Measurements from ENCODE around the gene UBALD2. TPM values are rescaled to one million over a fixed set of nuclear protein-coding genes. Genes with fewer than 3 reads are reported as not detected.
"Not testable (repeated sequence)": the region's sequence is repeated elsewhere in the genome, so short reads cannot be mapped to it uniquely, and the experiment has no call there.

The UBALD2 gene
- total and polyA plus RNA-seq, 5 experiments from 2014 or later = 6.6 to 122 (median 9.7) TPM

DNA sequence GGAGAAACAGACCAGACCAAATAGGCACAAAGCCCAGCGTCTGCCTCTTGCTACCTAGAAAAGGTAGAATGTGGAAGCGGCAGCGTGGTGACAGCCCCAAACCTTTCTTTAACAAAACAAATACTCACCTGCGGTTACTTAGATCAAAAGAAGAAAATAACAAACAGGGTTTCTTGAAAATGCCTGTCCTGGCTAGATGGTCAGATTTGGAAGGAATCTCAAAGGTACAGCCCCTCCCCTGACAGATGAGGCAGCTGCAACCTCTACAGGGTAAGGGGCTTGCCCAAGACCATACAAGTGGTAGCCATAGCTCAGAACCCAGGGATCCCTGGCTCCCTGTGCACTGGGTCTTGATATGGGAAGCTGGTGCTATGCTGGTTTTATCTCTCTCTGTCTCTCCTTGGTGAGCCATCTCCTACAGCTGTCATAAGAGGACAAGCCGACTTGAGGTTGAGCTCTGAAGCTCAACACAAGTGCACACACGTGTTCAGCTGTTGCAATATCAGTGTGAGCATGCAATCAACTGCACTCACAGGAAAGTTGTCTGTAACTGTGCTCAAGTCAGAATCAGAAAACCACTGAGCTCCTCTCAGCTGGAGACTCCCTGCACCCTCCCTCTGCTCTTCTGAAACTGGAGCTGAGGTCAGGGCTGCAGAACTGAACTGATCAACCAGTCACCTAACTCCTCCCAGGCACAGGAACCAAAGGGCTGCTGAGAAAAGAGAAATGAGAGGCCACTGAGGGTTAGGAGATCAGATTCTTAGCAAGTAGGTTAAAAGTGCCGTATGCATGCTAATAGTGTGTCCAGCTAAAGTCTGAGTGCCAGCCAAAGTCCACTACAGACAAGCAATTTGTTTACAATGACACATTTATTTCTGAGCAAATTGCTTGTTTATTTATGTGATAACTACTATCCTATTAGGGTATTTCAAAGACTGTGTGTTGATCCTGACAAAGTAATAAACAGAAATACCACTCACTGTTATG, 18.8 kb upstream of the UBALD2 start:
- H3K27me3 Mint-ChIP-seq = peaks cover 0 to 1% (median 0%) of the 10 kb centered on the region in 5 donors
- peak overlapping the region; percentile 42 to 84 (median 70) for H3K4me3 Mint-ChIP-seq
- no peaks in the 10 kb centered on the region for H3K36me3 Mint-ChIP-seq
- ATAC-seq (peak; percentile 83 to 91), DNase-seq (peak in 5 of 10 donors; percentile 24 to 69 (median 31))
- POLR2A ChIA-PET = interaction anchor here (1.0 to 31.3 kb wide), 13 partner anchors 8 to 111 kb away, joined by 3 to 923 read pairs (median 6); partner anchors contain the start of gene UBALD2
- H3K27ac Mint-ChIP-seq = peak overlapping the region; percentile 70 to 96 (median 91)
- no peaks in the 10 kb centered on the region for H3K9me3 Mint-ChIP-seq
- peaks cover 31 to 76% (median 66%) of the 10 kb centered on the region in 4 donors for H3K4me1 Mint-ChIP-seq

DNA sequence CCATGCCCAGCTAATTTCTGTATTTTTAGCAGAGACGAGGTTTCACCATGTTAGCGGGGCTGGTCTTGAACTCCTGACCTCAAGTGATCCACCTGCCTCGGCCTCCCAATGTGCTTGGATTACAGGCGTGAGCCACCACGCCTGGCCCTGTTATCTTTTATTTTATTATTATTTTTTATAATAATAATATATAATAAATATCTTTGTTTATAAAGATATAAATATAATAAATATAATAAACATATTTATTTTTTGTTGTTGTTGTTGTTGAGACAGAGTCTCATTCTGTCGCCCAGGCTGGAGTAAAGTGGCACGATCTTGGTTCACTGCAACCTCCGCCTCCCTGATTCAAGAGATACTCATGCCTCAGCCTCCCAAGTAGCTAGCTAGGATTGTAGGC, 17.8 kb upstream of the UBALD2 start:
- ATAC-seq (no peak), DNase-seq (no peak)
- peak overlapping the region in 1 of 10 donors; percentile 56 for H3K4me3 Mint-ChIP-seq
- no peaks in the 10 kb centered on the region for H3K27me3 Mint-ChIP-seq
- H3K4me1 Mint-ChIP-seq = peaks cover 40 to 77% (median 69%) of the 10 kb centered on the region in 4 donors
- no peaks in the 10 kb centered on the region for H3K9me3 Mint-ChIP-seq
- POLR2A ChIA-PET = interaction anchor here (1.2 to 31.3 kb wide), 7 partner anchors 9 to 66 kb away, joined by 3 to 923 read pairs (median 8); partner anchors contain the start of gene UBALD2
- H3K27ac Mint-ChIP-seq = peak overlapping the region in 6 of 10 donors; percentile 7 to 96 (median 64)
- H3K36me3 Mint-ChIP-seq = no peaks in the 10 kb centered on the region

DNA sequence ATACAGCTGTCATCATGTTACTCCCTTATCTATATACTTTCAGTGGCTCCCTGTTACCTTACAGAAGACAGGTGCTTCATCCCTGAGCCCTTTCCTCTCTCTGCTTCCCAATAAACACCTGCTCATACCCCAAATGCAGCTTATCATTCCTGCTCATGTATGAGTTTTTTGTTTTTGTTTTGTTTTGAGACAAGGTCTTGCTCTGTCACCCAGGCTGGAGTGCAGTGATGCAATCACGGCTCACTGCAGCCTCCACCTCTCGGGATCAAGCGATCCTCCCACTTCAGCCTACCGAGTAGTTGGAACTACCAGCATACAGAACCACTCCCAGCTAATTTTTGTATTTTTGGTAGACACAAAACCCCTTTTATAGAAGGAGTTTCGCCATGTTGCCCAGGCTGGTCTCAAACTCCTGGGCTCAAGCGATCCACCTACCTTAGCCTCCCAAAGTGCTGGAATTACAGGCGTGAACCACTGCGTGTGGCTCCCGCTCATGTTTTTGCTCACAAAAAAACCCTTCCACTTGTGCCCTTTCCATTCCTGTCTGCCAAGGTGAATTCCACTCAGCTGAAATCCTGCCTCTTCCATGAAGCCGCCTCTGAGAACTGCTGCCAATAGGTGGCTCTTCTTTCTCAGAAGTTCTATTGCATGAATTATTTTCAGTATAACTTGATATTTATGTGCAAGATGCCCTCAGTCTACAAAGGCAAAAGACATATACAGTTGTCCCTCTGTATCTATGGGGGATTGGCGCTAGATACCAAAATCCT, 16.9 kb upstream of the UBALD2 start:
- H3K4me3 Mint-ChIP-seq = peak overlapping the region in 4 of 10 donors; percentile 13 to 56 (median 18)
- H3K27me3 Mint-ChIP-seq = no peaks in the 10 kb centered on the region
- H3K36me3 Mint-ChIP-seq = no peaks in the 10 kb centered on the region

DNA sequence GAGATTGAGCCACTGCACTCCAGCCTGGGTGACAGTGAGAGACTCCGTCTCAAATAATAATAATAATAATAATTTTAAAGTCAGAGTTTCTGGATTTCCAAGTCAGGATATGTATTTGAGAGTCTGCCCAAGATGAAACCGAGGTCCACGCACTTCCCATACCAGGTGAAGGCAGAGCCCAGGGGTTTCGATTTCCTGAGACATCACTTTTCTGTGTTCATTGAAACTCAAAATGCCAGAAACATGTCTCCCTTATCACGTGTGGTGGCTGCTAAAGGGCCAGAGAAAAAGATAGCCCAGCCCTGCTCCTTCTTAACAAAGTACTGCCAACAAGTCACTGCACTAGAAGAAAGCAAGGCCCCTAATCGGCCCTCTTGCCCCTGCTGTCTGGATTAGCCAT, 15.0 kb upstream of the UBALD2 start:
- peak overlapping the region in 2 of 10 donors; percentile 25 to 90 for H3K27ac Mint-ChIP-seq
- H3K4me3 Mint-ChIP-seq = no peak overlapping the region
- no peaks in the 10 kb centered on the region for H3K9me3 Mint-ChIP-seq
- DNase-seq = no peak
- no peaks in the 10 kb centered on the region for H3K27me3 Mint-ChIP-seq
- H3K4me1 Mint-ChIP-seq = peaks cover 35 to 70% (median 62%) of the 10 kb centered on the region in 4 donors
- H3K36me3 Mint-ChIP-seq = no peaks in the 10 kb centered on the region
- POLR2A ChIA-PET = interaction anchor here (27.3 to 31.3 kb wide), 2 partner anchors 0 to 14 kb away, joined by 923 read pairs; partner anchors contain the start of genes RNF157 and UBALD2
- ATAC-seq = no peak

More for the DNA sequence above, 16.9 kb upstream of the UBALD2 start:
- Mint-ChIP-seq H3K9me3 (no peaks in the 10 kb centered on the region), H3K4me1 (peaks cover 38 to 78% (median 69%) of the 10 kb centered on the region in 4 donors), H3K27ac (peak overlapping the region; percentile 7 to 84 (median 66))
- POLR2A ChIA-PET = interaction anchor here (2.6 to 31.3 kb wide), 3 partner anchors 10 to 55 kb away, joined by 6 to 923 read pairs (median 11); partner anchors contain the start of gene UBALD2
- DNase-seq (no peak), ATAC-seq (no peak)

DNA sequence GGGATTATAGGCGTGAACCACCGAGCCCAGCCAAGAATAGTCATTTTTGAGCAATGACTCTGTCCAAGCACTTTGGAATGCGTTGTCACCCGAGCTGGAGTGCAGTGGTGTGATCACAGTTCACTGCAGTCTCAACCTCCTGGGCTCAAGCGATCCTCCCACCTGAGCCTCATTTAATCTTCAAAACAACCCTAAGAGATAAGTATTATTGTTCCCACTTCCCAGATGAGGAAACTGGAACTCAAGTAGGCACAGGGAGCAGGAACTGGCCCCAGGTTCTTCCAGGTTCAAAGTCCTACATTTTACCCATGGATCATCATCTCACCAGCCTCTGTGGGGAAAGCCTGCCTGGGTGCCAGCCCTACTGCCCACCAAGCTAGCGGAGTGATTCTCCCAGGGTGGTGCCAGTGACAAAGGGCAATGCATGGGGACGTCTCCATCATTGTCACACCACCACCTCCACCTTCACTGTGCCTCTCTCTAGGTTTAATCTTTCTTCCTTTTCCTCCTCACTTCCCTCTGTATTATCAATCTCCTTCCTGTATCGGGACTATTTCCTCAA, 13.6 kb upstream of the UBALD2 start:
- DNase-seq = no peak
- no peaks in the 10 kb centered on the region for H3K36me3 Mint-ChIP-seq
- no peaks in the 10 kb centered on the region for H3K27me3 Mint-ChIP-seq
- POLR2A ChIA-PET = interaction anchor here (0.6 to 31.3 kb wide), 10 partner anchors 1 to 74 kb away, joined by 3 to 923 read pairs (median 4); partner anchors contain the start of genes RNF157 and UBALD2
- H3K27ac Mint-ChIP-seq = peak overlapping the region; percentile 90 to 98 (median 92)
- H3K4me3 Mint-ChIP-seq = peak overlapping the region; percentile 63 to 86 (median 77)
- ATAC-seq = no peak
- H3K9me3 Mint-ChIP-seq = peaks cover 0 to under 1% (median 0%) of the 10 kb centered on the region in 9 donors
- H3K4me1 Mint-ChIP-seq = peaks cover 31 to 71% (median 66%) of the 10 kb centered on the region in 4 donors

DNA sequence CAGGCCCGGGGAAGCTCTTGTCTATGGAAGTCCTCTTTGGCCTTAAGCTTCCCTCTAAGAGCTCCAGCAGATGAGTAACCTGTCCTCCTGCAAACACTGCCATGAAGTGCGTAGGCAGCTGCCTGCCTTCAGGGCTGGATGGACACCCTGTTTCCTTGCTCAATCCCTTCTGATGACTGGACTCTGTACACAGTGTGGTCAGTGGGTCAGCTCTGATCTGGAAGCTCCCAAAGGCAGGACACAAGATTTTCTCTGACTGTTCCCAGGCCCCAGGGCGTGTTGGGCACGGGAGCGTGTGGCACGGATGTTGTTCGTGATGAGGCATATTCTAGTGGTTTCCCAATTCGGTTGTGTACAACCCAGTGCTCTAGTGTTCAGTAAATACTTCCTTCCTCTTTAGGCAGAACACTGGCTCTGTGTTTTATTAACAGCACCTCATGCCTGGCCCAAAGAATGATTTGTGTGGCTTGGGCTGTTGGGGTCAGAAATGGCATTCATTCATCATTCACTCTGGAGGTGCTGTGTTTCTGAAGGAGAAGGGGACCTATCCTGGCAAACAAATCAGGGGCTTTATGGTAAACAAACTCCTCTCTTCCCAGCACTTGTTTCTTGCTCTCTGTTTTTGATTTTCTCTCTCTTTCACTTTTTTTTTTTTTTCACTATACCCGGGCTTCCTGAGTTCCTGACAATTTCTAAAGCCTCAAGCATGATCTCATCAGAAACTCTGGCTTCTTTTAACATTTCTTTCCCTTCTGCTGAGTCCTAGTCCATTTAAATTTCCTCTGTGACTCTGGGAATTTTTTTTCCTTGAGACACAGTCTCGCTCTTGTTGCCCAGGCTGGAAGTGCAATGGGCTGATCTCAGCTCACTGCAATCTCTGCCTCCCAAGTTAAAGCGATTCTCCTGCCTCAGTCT, 12.9 kb upstream of the UBALD2 start:
- POLR2A ChIA-PET = interaction anchor here (0.8 to 31.3 kb wide), 9 partner anchors 2 to 75 kb away, joined by 3 to 923 read pairs (median 5); partner anchors contain the start of genes RNF157 and UBALD2
- Mint-ChIP-seq H3K27ac (peak overlapping the region; percentile 90 to 98 (median 92)), H3K27me3 (no peaks in the 10 kb centered on the region), H3K9me3 (peaks cover 0 to 5% (median 2%) of the 10 kb centered on the region in 9 donors), H3K36me3 (peaks cover 0 to 4% (median 0%) of the 10 kb centered on the region in 3 donors), H3K4me1 (peaks cover 33 to 69% (median 66%) of the 10 kb centered on the region in 4 donors), H3K4me3 (peak overlapping the region; percentile 63 to 86 (median 77))
- DNase-seq (peak in 4 of 10 donors; percentile 26 to 56 (median 48)), ATAC-seq (peak; percentile 48 to 71)

DNA sequence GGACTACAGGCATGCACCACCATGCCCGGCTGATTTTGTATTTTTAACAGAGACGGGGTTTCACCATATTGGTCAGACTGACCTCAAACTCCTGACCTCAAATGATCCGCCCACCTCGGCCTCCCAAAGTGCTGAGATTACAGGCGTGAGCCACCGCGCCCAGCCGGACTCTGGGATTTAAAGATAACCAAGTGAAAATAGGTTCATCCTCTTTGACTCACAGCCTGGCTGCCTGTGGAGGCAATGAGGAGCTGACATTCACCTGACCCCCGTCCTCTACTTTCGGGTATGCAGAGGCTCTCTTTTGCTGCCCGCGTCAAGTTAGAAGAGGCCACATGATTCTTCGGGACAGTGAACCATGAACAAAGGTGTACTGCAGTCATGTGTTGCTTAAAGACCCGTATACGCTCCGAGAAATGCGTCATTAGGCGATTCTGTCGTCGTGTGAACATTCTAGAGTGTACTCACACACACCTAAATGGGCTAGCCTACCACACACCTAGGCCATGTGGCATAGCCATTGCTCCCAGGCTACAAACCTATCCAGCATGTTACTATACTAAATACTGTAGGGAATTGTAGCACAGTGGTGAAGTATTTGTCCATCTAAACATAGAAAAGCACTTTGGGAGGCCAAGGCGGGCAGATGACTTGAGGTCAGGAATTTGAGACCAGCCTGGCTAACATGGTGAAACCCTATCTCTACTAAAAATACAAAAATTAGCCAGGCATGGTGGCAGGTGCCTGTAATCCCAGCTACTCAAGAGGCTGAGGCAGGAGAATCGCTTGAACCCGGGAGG, 12.0 kb upstream of the UBALD2 start:
- H3K36me3 Mint-ChIP-seq, H3K27me3 Mint-ChIP-seq, ATAC-seq, DNase-seq, H3K9me3 Mint-ChIP-seq: not testable (repeated sequence)
- Mint-ChIP-seq H3K4me1 (peaks cover 28 to 62% (median 59%) of the 10 kb centered on the region in 4 donors), H3K27ac (peak overlapping the region; percentile 90 to 98 (median 92)), H3K4me3 (peak overlapping the region; percentile 42 to 86 (median 77))
- POLR2A ChIA-PET = interaction anchor here (1.3 to 31.3 kb wide), 4 partner anchors 3 to 107 kb away, joined by 4 to 923 read pairs (median 465); partner anchors contain the start of genes RNF157 and UBALD2

DNA sequence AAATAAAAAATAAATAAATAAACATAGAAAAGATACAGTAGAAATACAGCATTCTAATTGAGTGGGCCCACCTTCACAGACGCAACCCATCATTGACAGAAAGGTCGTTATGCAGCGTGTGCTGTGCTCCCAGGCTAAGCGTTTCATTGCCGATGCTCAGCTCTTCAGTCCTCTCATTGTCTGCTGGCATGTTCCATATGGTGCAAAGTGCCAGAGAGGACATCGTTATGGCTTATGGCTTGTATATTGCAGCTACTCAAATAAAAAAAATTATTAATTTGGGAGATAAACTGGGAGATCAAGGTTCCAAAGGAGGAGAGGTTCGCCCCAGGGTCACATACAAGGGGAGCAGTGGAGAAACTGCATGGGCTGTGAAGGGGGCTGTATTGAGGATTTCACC, 11.3 kb upstream of the UBALD2 start:
- no peak for DNase-seq
- peaks cover 0 to 7% (median 2%) of the 10 kb centered on the region in 9 donors for H3K9me3 Mint-ChIP-seq
- H3K27me3 Mint-ChIP-seq = no peaks in the 10 kb centered on the region
- H3K4me1 Mint-ChIP-seq = peaks cover 27 to 62% (median 55%) of the 10 kb centered on the region in 4 donors
- no peak for ATAC-seq
- H3K36me3 Mint-ChIP-seq = peaks cover 0 to 4% (median 0%) of the 10 kb centered on the region in 3 donors
- H3K27ac Mint-ChIP-seq = peak overlapping the region in 7 of 10 donors; percentile 9 to 99 (median 78)
- POLR2A ChIA-PET = interaction anchor here (1.3 to 31.3 kb wide), 3 partner anchors 3 to 107 kb away, joined by 4 to 923 read pairs (median 923); partner anchors contain the start of genes RNF157 and UBALD2
- H3K4me3 Mint-ChIP-seq = peak overlapping the region in 2 of 10 donors; percentile 36 to 58

DNA sequence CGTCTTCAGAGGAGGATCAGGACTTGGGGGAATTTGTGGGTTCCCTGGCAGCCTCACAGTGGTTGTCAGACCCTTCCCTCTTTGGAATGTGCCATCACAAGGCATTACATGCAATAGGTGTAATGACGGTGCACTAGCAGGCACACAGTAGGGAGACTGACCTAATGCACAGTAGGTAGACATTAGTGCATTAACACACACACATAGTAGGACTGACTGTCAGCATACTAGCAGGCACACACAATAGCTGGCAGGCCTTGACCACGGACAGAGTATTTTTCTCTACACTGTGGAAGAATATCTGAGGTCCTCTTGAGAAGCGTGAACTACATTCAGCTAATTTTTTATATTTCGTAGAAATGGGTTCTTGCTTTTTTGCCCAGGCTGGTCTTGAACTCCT, 10.9 kb upstream of the UBALD2 start:
- DNase-seq (no peak), ATAC-seq (no peak)
- Mint-ChIP-seq H3K27me3 (no peaks in the 10 kb centered on the region), H3K27ac (peak overlapping the region in 7 of 10 donors; percentile 14 to 99 (median 78)), H3K36me3 (peaks cover 0 to 4% (median 0%) of the 10 kb centered on the region in 3 donors), H3K4me3 (peak overlapping the region in 2 of 10 donors; percentile 24 to 58), H3K9me3 (peaks cover 0 to 7% (median 2%) of the 10 kb centered on the region in 9 donors), H3K4me1 (peaks cover 27 to 60% (median 56%) of the 10 kb centered on the region in 4 donors)
- POLR2A ChIA-PET = interaction anchor here (1.0 to 31.3 kb wide), 4 partner anchors 4 to 127 kb away, joined by 3 to 923 read pairs (median 464); partner anchors contain the start of genes RNF157 and UBALD2

Measured in naive thymus-derived CD8-positive, alpha-beta T cell (primary cell).